Activated CD4-positive, alpha-beta T cell treated with anti-CD3 and anti-CD28 coated beads, Interleukin-2, amount 10 ng/mL, durations not matched to agents 7 days and 5 days (primary cell): ENCODE measurements around the gene BMI1. TPM values are rescaled to one million over a fixed set of nuclear protein-coding genes. Genes with fewer than 3 reads are reported as not detected.

Experiments used
- CTCF ChIA-PET: fragments of 350-600 bp; sonication (Branson Sonifier 250); formaldehyde crosslinking; loops from one replicate; lab custom pipeline; 2021; ENCODE audit warnings: antibody characterized with exemption; lab: Charles Lee
- POLR2A ChIA-PET: fragments of 350-600 bp; sonication (Branson Sonifier 250); formaldehyde crosslinking; loops from one replicate; lab custom pipeline; 2021; ENCODE audit warnings: antibody characterized with exemption; lab: Charles Lee
- DNase-seq: peaks from one replicate; pipeline ENCODE4 v3.0.0-alpha.2; 2020
- H3K27ac Mint-ChIP-seq: one replicate; pipeline ENCODE4 v1.8.0; 2021; ENCODE audit warnings: mild to moderate bottlenecking, moderate library complexity, mixed read lengths
- H3K27me3 Mint-ChIP-seq: one replicate; pipeline ENCODE4 v1.8.0; 2021; ENCODE audit warnings: mixed read lengths
- H3K36me3 Mint-ChIP-seq: one replicate; pipeline ENCODE4 v1.8.0; 2021; ENCODE audit warnings: low read depth, mixed read lengths
- H3K4me1 Mint-ChIP-seq: one replicate; pipeline ENCODE4 v1.8.0; 2021; ENCODE audit warnings: mixed read lengths
- H3K4me3 Mint-ChIP-seq: one replicate; pipeline ENCODE4 v1.8.0; 2021; ENCODE audit warnings: mild to moderate bottlenecking, moderate library complexity, mixed read lengths
- H3K9me3 Mint-ChIP-seq: one replicate; pipeline ENCODE4 v1.8.0; 2021; ENCODE audit warnings: mixed read lengths
- total RNA-seq, 2 experiments: library from RNA; stranded (reverse); gene quantifications; one replicate each; pipeline ENCODE4 v1.2.3, GENCODE V29; 2021

Gene BMI1
- total RNA-seq, 2 experiments from 2014 or later, result 29.5 to 30.3 TPM

DNA sequence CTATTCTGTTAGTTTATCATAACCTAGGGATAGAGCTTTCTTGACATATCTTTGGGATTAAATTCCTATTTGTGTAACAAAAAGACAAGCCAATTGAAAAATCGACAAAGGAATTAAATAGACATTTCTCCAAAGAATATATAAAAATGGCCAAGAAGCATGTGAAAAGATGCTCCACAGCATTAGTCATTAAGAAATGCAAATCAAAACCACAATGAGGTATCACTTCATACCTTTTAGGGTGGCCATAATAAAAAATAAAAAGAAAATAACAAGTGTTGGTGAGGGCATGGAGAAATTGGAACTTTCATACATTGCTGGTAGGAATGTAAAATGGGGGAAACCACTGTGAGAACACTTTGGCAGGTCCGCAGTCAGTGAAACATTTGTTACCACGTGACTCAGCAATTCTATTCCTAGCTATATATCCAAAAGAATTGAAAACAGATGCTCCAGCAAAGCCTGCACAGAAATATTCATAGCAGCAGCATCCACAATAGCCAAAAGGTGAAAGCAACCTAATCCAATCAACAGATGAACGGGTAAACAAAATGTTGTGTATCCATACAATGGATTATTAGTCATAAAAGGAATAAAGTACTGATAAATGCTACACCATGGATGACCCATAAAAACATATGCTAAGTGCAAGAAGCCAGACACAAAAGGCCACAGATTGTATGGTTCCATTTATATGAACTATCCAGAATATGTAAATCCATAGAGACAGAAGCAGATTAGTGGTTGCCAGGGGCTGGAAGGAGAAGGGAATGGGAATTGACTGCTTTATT is 44.9 kb downstream of the BMI1 start:
- no peak overlapping the region for H3K4me3 Mint-ChIP-seq
- POLR2A ChIA-PET, result interaction anchor here (0.9 kb wide), 1 partner anchor 13 kb away, joined by 3 read pairs; no protein-coding TSS in a partner anchor

GRCh38 chr10:22366435-22366703 is 45.5 kb downstream of the BMI1 start:
- H3K4me1 Mint-ChIP-seq, result peaks cover 34% of the 10 kb centered on the region
- POLR2A ChIA-PET, result interaction anchor here (0.9 kb wide), 1 partner anchor 12 kb away, joined by 3 read pairs; no protein-coding TSS in a partner anchor
- H3K9me3 Mint-ChIP-seq, result no peaks in the 10 kb centered on the region
- CTCF ChIA-PET, result interaction anchor here (1.1 to 1.5 kb wide), 3 partner anchors 14 to 101 kb away, joined by 3 to 4 read pairs (median 3); no protein-coding TSS in a partner anchor
- H3K27ac Mint-ChIP-seq, result no peak overlapping the region
- no peak overlapping the region for H3K4me3 Mint-ChIP-seq
- DNase-seq, result no peak
- H3K36me3 Mint-ChIP-seq, result peaks cover 4% of the 10 kb centered on the region
- H3K27me3 Mint-ChIP-seq, result no peaks in the 10 kb centered on the region

More for the DNA sequence above, 44.9 kb downstream of the BMI1 start:
- Mint-ChIP-seq H3K27me3 (no peaks in the 10 kb centered on the region), H3K27ac (no peak overlapping the region), H3K4me1 (peaks cover 34% of the 10 kb centered on the region), H3K9me3 (no peaks in the 10 kb centered on the region), H3K36me3 (peaks cover 4% of the 10 kb centered on the region)
- DNase-seq, result no peak
- CTCF ChIA-PET, result interaction anchor here (1.1 to 1.5 kb wide), 3 partner anchors 13 to 101 kb away, joined by 3 to 4 read pairs (median 3); no protein-coding TSS in a partner anchor

- POLR2A ChIA-PET, result interaction anchor here (0.9 kb wide), 1 partner anchor 12 kb away, joined by 3 read pairs; no protein-coding TSS in a partner anchor
- Mint-ChIP-seq H3K9me3 (no peaks in the 10 kb centered on the region), H3K4me3 (peak overlapping the region; percentile 2), H3K27me3 (no peaks in the 10 kb centered on the region), H3K4me1 (peaks cover 34% of the 10 kb centered on the region), H3K27ac (peak overlapping the region; percentile 60), H3K36me3 (peaks cover 4% of the 10 kb centered on the region)
- CTCF ChIA-PET, result interaction anchor here (1.3 to 1.5 kb wide), 2 partner anchors 14 to 24 kb away, joined by 3 read pairs; no protein-coding TSS in a partner anchor
- DNase-seq, result no peak
Measured at GRCh38 chr10:22366771-22367170, 45.9 kb downstream of the BMI1 start.

GRCh38 chr10:22367471-22367870 is 46.6 kb downstream of the BMI1 start:
- H3K9me3 Mint-ChIP-seq, result no peaks in the 10 kb centered on the region
- H3K4me1 Mint-ChIP-seq, result peaks cover 34% of the 10 kb centered on the region
- no peak for DNase-seq
- CTCF ChIA-PET, result interaction anchor here (1.5 kb wide), 1 partner anchor 15 kb away, joined by 3 read pairs; no protein-coding TSS in a partner anchor
- H3K4me3 Mint-ChIP-seq, result peak overlapping the region; percentile 47
- POLR2A ChIA-PET, result no interaction called here
- no peaks in the 10 kb centered on the region for H3K27me3 Mint-ChIP-seq
- H3K36me3 Mint-ChIP-seq, result peaks cover 4% of the 10 kb centered on the region
- peak overlapping the region; percentile 70 for H3K27ac Mint-ChIP-seq

DNA sequence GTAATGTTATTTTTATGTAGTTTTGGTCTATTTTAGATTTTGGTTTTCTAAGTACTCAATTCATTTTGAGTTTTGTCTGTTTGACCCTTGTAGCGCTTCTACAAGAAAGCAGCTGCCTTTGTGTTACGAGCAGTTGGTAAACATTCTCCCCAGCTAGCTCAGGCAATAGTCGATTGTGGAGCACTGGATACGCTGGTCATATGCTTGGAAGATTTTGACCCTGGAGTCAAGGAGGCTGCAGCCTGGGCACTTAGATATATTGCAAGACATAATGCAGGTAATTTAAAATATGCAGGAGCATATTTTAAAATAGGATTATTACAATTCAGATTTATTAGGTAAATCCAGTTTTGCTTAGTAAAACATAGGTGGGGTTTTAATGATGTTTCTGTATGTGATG is 47.5 kb downstream of the BMI1 start:
- Mint-ChIP-seq H3K27ac (no peak overlapping the region), H3K4me3 (no peak overlapping the region), H3K9me3 (no peaks in the 10 kb centered on the region), H3K36me3 (peaks cover 4% of the 10 kb centered on the region), H3K27me3 (no peaks in the 10 kb centered on the region), H3K4me1 (peaks cover 34% of the 10 kb centered on the region)
- CTCF ChIA-PET, result interaction anchor here (0.9 kb wide), 1 partner anchor 13 kb away, joined by 4 read pairs; no protein-coding TSS in a partner anchor
- DNase-seq, result no peak
- POLR2A ChIA-PET, result no interaction called here

DNA sequence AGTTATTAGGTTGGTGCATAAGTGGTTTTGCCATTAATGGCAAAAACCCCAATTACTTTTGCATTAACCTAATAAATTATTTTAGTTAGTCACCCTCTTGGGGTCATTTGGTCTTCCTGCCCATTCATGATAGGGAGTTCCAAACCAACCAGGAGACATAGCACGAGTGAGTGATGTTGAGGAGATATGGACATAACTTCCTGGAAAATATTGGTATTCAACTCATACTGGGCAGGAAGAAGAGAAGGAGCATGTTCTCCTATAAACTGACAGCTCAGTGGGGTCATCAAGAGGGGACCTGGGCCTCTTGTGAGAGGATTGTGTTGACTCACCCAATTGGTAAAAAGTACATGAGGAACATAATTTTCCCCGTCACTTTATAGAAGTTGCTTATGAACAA is 48.1 kb downstream of the BMI1 start:
- Mint-ChIP-seq H3K9me3 (no peaks in the 10 kb centered on the region), H3K36me3 (peaks cover 4% of the 10 kb centered on the region), H3K27me3 (no peaks in the 10 kb centered on the region), H3K4me3 (no peak overlapping the region), H3K27ac (no peak overlapping the region), H3K4me1 (peaks cover 34% of the 10 kb centered on the region)
- POLR2A ChIA-PET, result no interaction called here
- DNase-seq, result no peak
- CTCF ChIA-PET, result interaction anchor here (0.9 to 1.6 kb wide), 3 partner anchors 10 to 29 kb away, joined by 3 to 6 read pairs (median 4); no protein-coding TSS in a partner anchor

DNA sequence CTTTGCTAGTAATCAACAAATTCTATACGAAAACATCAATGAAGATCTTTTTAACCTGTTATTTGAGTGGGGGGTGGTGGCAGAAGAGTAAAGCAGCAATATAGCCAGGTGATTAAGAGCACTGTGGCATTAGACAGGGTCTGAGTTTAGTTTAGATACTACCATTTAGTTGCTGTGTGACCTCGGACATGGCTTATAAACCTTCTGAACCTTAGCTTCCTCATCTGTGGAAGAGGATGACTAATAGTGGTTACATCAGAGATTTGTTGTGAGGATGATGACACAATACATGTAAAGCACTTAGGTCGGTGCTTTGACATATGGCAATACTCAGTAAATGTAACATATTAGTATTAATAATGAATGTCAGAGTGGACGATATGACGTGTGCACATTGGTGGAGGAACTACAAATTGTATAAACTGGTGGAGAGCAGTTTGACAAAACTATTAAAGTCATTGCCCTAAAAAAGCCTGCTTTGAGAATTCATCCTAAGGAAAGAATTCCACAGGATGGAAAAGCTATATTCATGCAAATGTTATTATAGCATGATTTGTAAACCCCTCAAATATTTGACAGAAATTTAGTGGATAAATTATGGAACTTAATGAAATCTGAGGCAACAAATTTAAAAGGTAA is 48.7 kb downstream of the BMI1 start:
- no peak for DNase-seq
- Mint-ChIP-seq H3K36me3 (peaks cover 4% of the 10 kb centered on the region), H3K9me3 (no peaks in the 10 kb centered on the region), H3K27me3 (no peaks in the 10 kb centered on the region), H3K4me1 (peaks cover 34% of the 10 kb centered on the region), H3K27ac (no peak overlapping the region), H3K4me3 (no peak overlapping the region)
- CTCF ChIA-PET, result interaction anchor here (1.3 to 1.6 kb wide), 2 partner anchors 9 to 29 kb away, joined by 3 to 6 read pairs; no protein-coding TSS in a partner anchor
- POLR2A ChIA-PET, result interaction anchor here (0.6 kb wide), 1 partner anchor 720 kb away, joined by 3 read pairs; no protein-coding TSS in a partner anchor

- POLR2A ChIA-PET, result interaction anchor here (0.6 kb wide), 1 partner anchor 721 kb away, joined by 3 read pairs; no protein-coding TSS in a partner anchor
- DNase-seq, result no peak
- peaks cover 4% of the 10 kb centered on the region for H3K36me3 Mint-ChIP-seq
- no peaks in the 10 kb centered on the region for H3K27me3 Mint-ChIP-seq
- peaks cover 34% of the 10 kb centered on the region for H3K4me1 Mint-ChIP-seq
- peak overlapping the region; percentile 54 for H3K27ac Mint-ChIP-seq
- H3K4me3 Mint-ChIP-seq, result no peak overlapping the region
- no peaks in the 10 kb centered on the region for H3K9me3 Mint-ChIP-seq
- CTCF ChIA-PET, result interaction anchor here (0.9 to 1.6 kb wide), 3 partner anchors 9 to 59 kb away, joined by 3 to 6 read pairs (median 4); no protein-coding TSS in a partner anchor
Measured at GRCh38 chr10:22370320-22370719, 49.4 kb downstream of the BMI1 start.

DNA sequence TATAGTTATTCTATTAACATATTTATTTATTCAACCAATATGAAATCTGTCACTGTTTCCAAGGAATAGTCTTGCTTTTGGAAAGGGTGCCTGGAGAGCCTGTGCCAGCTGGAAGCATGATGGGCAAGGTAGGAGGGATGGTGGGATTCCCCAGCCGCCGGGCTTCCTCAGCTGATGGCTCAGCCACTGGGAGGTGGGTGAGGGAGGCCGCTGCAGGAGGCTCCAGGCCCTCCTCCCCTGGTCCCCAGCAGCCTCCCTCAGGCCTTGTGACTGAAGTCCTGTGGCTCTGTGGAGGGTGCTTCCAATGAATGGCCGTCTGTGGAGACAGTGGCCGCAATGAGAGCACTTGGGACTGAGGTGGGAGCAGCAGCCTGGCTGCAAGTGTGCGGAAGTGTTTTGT is 51.4 kb downstream of the BMI1 start:
- CTCF ChIA-PET, result interaction anchor here (1.1 kb wide), 1 partner anchor 9 kb away, joined by 3 read pairs; no protein-coding TSS in a partner anchor
- H3K4me3 Mint-ChIP-seq, result no peak overlapping the region
- H3K36me3 Mint-ChIP-seq, result peaks cover 4% of the 10 kb centered on the region

GRCh38 chr10:22372917-22373316 is 52.0 kb downstream of the BMI1 start:
- no peak overlapping the region for H3K4me3 Mint-ChIP-seq
- DNase-seq, result no peak
- peaks cover 2% of the 10 kb centered on the region for H3K36me3 Mint-ChIP-seq
- CTCF ChIA-PET, result interaction anchor here (0.5 to 1.1 kb wide), 5 partner anchors 10 to 100 kb away, joined by 3 read pairs; partner anchors contain the start of gene SPAG6
- no peaks in the 10 kb centered on the region for H3K27me3 Mint-ChIP-seq
- H3K9me3 Mint-ChIP-seq, result no peaks in the 10 kb centered on the region
- H3K27ac Mint-ChIP-seq, result no peak overlapping the region
- peaks cover 20% of the 10 kb centered on the region for H3K4me1 Mint-ChIP-seq
- POLR2A ChIA-PET, result no interaction called here

More for the DNA sequence above, 51.4 kb downstream of the BMI1 start:
- Mint-ChIP-seq H3K27me3 (no peaks in the 10 kb centered on the region), H3K9me3 (no peaks in the 10 kb centered on the region), H3K4me1 (peaks cover 26% of the 10 kb centered on the region), H3K27ac (no peak overlapping the region)
- no peak for DNase-seq
- POLR2A ChIA-PET, result no interaction called here

DNA sequence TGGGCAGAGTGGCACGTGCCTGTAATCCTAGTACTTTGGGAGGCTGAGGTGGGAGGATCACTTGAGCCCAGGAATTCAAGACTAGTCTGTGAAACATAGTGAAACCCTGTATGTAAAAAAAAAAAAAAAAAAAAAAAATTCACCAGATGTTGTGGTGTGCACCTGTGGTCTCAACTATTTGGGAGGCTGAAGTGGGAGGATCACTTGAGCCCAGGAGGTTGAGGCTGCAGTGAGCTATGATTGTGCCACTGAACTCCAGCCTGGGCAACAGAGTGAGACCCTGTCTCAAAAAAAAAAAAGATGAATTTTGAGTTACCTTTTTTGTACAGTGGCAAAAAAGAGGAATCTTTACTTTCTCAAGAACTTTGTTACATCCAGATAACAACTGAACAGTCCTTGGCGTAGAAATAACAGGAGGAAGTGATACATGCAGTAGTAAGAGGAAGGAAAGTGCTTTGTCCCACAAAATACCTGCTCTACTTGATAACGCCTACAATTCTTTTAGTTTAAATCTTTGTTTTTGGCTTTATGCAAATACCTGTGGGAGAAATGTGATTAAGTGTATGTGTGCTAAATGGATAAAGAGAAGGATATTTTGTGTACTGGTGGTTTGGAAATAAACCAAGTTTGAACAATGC is 53.7 kb downstream of the BMI1 start:
- Mint-ChIP-seq H3K9me3 (no peaks in the 10 kb centered on the region), H3K36me3 (no peaks in the 10 kb centered on the region), H3K4me3 (no peak overlapping the region), H3K27me3 (no peaks in the 10 kb centered on the region), H3K4me1 (peaks cover 19% of the 10 kb centered on the region), H3K27ac (no peak overlapping the region)
- ChIA-PET POLR2A (interaction anchor here (0.6 kb wide), 1 partner anchor 114 kb away, joined by 5 read pairs; no protein-coding TSS in a partner anchor), CTCF (interaction anchor here (0.8 kb wide), 1 partner anchor 13 kb away, joined by 3 read pairs; no protein-coding TSS in a partner anchor)
- DNase-seq, result no peak

- Mint-ChIP-seq H3K27me3 (no peaks in the 10 kb centered on the region), H3K27ac (no peak overlapping the region), H3K4me3 (no peak overlapping the region), H3K4me1 (peaks cover 13% of the 10 kb centered on the region), H3K9me3 (no peaks in the 10 kb centered on the region), H3K36me3 (no peaks in the 10 kb centered on the region)
- CTCF ChIA-PET, result interaction anchor here (1.1 to 1.9 kb wide), 4 partner anchors 9 to 57 kb away, joined by 3 to 6 read pairs (median 4); no protein-coding TSS in a partner anchor
- peak; percentile 25 for DNase-seq
- POLR2A ChIA-PET, result interaction anchor here (0.7 to 1.0 kb wide), 2 partner anchors 13 to 54 kb away, joined by 3 to 4 read pairs; no protein-coding TSS in a partner anchor
Measured at GRCh38 chr10:22379059-22379458, 58.2 kb downstream of the BMI1 start.
